Nephron (organoid): ENCODE measurements around the gene VPS26A.

Experiments used
- H3K27ac Mint-ChIP-seq, 3 experiments: 2 replicates each; pipeline ENCODE4 v1.8.0; 2020; ENCODE audit warnings: mixed read lengths in 3 of 3, mild to moderate bottlenecking in 2 of 3, moderate library complexity in 1 of 3
- H3K27me3 Mint-ChIP-seq: 2 replicates; pipeline ENCODE4 v1.8.0; 2021; ENCODE audit warnings: low read depth, mild to moderate bottlenecking, moderate library complexity, mixed read lengths
- H3K36me3 Mint-ChIP-seq: 2 replicates; pipeline ENCODE4 v1.8.0; 2020; ENCODE audit warnings: low read depth, mixed read lengths
- H3K4me1 Mint-ChIP-seq: 2 replicates; pipeline ENCODE4 v1.8.0; 2020; ENCODE audit warnings: mixed read lengths
- H3K4me3 Mint-ChIP-seq, 3 experiments: 2 replicates each; pipeline ENCODE4 v1.8.0; 2020; ENCODE audit warnings: mild to moderate bottlenecking in 3 of 3, mixed read lengths in 3 of 3, moderate library complexity in 2 of 3
- H3K9me3 Mint-ChIP-seq: 2 replicates; pipeline ENCODE4 v1.8.0; 2020; ENCODE audit warnings: mixed read lengths
- CTCF ChIP-seq, 3 experiments: fragments of 200-600 bp; sonication (generic); IDR thresholded peaks; one replicate each; pipeline ENCODE4 v1.5.0; 2021; ENCODE audit warnings: antibody characterized with exemption in 3 of 3; ENCODE audit not compliant: unreplicated experiment in 3 of 3

Gene VPS26A

GRCh38 chr10:69208761-69209160, 84.8 kb downstream of the VPS26A start:
- no peak for TF ChIP-seq CTCF (IDR thresholded peaks at IDR 0.05; ENCODE audit: unreplicated experiment in 3 of 3)
- Mint-ChIP-seq H3K27me3 (no peaks in the 10 kb centered on the region), H3K4me3 (no peak overlapping the region)

DNA sequence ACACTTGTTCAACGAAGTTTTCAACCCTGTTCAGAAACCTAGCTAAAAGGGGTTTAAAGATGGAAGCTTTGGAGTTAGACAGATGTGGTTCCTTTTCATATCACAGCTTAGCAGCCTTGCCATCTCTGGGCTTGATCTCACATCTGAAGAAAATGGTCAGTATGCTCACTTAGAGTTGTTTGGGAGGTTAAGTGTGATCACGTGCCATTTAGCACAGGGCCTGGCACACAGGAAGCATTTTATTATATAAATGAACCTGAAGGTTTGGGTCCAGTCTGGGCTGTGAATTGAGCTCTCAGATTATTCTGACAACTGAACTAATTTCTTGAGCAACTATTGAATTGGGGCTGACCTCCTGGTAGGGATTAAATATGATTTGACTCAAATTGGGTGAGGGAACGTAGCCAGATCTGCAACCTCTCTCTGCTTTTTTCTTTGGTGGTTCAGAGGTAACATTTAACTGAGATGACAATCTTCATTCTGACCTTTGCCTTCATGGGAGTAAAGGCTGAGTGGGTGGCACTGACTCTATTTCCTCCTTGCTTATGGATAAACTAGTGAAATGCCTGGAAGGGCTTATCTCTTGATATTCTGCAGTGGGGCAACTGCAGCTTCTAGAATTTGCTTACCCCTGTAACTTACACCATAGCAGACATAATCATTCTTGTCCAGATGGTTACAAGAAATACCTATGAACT, 86.0 kb downstream of the VPS26A start:
- no peak overlapping the region for H3K4me3 Mint-ChIP-seq
- peaks cover 10% of the 10 kb centered on the region for H3K9me3 Mint-ChIP-seq
- H3K27ac Mint-ChIP-seq = no peak overlapping the region
- no peak for TF ChIP-seq CTCF (IDR thresholded peaks at IDR 0.05; ENCODE audit: unreplicated experiment in 3 of 3)
- no peaks in the 10 kb centered on the region for H3K4me1 Mint-ChIP-seq
- H3K27me3 Mint-ChIP-seq = no peaks in the 10 kb centered on the region
- H3K36me3 Mint-ChIP-seq = peaks cover 31% of the 10 kb centered on the region

More at GRCh38 chr10:69208761-69209160, 84.8 kb downstream of the VPS26A start:
- no peak overlapping the region for H3K27ac Mint-ChIP-seq
- H3K36me3 Mint-ChIP-seq = peaks cover 39% of the 10 kb centered on the region
- H3K9me3 Mint-ChIP-seq = peaks cover 4% of the 10 kb centered on the region
- H3K4me1 Mint-ChIP-seq = no peaks in the 10 kb centered on the region

- Mint-ChIP-seq H3K9me3 (peaks cover 10% of the 10 kb centered on the region), H3K27ac (peak overlapping the region in 1 of 3 experiments; percentile 26), H3K4me3 (no peak overlapping the region), H3K27me3 (no peaks in the 10 kb centered on the region), H3K4me1 (peaks cover 4% of the 10 kb centered on the region), H3K36me3 (peaks cover 24% of the 10 kb centered on the region)
- TF ChIP-seq CTCF (IDR thresholded peaks at IDR 0.05; ENCODE audit: unreplicated experiment in 3 of 3) = no peak
Observed at GRCh38 chr10:69211104-69211503, 87.1 kb downstream of the VPS26A start.

DNA sequence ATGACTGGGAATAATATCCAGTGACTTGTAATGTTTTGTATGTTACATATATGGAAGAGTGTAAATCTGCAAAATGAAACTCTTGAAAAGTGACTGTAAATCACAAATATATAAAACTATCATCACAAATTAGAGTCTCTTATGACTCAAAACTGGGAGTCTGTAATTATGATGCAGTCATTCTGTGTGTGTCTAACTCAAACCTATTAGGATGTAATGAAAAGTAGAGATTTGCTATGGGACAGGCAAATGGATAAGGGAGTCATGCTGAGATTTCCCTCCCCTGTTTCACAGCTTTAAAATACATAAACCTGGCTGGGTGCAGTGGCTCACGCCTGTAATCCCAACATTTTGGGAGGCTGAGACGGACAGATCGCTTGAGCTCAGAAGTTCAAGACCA, 87.5 kb downstream of the VPS26A start:
- no peaks in the 10 kb centered on the region for H3K27me3 Mint-ChIP-seq

GRCh38 chr10:69213591-69214311, 89.8 kb downstream of the VPS26A start:
- H3K4me3 Mint-ChIP-seq = no peak overlapping the region
- peaks cover 6% of the 10 kb centered on the region for H3K36me3 Mint-ChIP-seq
- H3K27me3 Mint-ChIP-seq = no peaks in the 10 kb centered on the region
- no peak overlapping the region for H3K27ac Mint-ChIP-seq
- no peak for TF ChIP-seq CTCF (IDR thresholded peaks at IDR 0.05; ENCODE audit: unreplicated experiment in 3 of 3)
- peaks cover 5% of the 10 kb centered on the region for H3K4me1 Mint-ChIP-seq
- peaks cover 10% of the 10 kb centered on the region for H3K9me3 Mint-ChIP-seq

More for the DNA sequence above, 87.5 kb downstream of the VPS26A start:
- no peak for TF ChIP-seq CTCF (IDR thresholded peaks at IDR 0.05; ENCODE audit: unreplicated experiment in 3 of 3)
- H3K4me1 Mint-ChIP-seq = peaks cover 5% of the 10 kb centered on the region
- H3K27ac Mint-ChIP-seq = no peak overlapping the region
- no peak overlapping the region for H3K4me3 Mint-ChIP-seq
- peaks cover 20% of the 10 kb centered on the region for H3K36me3 Mint-ChIP-seq
- H3K9me3 Mint-ChIP-seq = peaks cover 10% of the 10 kb centered on the region
